Activated CD4-positive, alpha-beta T cell treated with anti-CD3 and anti-CD28 coated beads for 24 hours (primary cell): ENCODE measurements around the gene TRIM46.
A peak's percentile ranks its signal among the peaks of the same experiment; 100 is the strongest.
"Not testable (repeated sequence)": the region's sequence is repeated elsewhere in the genome, so short reads cannot be mapped to it uniquely, and the experiment has no call there.

Experiments used
- DNase-seq, 2 donors: peaks; one replicate each; pipeline ENCODE4 v3.0.0-alpha.2; 2020; ENCODE audit warnings: low read depth in 2 of 2

The TRIM46 gene

GRCh38 chr1:155186067-155186793 lies 12.6 kb downstream of the TRIM46 start:
- DNase-seq = no peak

GRCh38 chr1:155186794-155187455 lies 13.3 kb downstream of the TRIM46 start:
- no peak for DNase-seq

DNA sequence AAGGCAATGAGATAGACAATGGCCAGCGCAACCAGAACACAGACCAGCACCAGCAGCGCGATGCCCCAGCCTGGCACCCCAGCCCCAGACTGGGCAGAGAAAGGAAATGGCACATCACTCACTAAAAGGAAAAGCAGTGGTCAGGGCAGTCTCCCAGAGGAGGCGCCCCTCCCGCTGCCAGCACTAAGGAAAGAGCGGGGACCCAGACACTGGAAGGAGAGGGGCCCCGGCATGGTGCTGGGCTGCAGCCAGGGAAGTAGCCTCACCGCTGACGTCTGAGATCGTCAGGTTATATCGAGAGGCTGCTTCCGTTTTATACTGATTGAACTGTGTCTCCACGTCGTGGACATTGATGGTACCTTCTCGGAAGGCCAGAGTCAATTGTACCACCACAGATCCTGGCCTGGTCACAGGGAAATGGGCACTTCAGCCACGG lies 13.8 kb downstream of the TRIM46 start:
- DNase-seq = no peak

GRCh38 chr1:155188268-155188667 lies 14.6 kb downstream of the TRIM46 start:
- no peak for DNase-seq

DNA sequence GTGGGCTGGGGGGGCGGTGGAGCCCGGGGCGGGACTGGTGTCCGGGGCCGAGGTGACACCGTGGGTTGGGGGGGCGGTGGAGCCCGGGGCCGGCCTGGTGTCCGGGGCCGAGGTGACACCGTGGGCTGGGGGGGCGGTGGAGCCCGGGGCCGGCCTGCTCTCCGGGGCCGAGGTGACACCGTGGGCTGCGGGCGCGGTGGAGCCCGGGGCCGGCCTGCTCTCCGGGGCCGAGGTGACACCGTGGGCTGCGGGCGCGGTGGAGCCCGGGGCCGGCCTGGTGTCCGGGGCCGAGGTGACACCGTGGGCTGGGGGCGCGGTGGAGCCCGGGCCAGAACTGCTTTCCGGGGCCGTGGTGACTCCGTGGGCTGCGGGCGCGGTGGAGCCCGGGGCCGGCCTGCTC lies 16.3 kb downstream of the TRIM46 start:
- DNase-seq = not testable (repeated sequence)

GRCh38 chr1:155191904-155192303 lies 18.3 kb downstream of the TRIM46 start:
- no peak for DNase-seq

DNA sequence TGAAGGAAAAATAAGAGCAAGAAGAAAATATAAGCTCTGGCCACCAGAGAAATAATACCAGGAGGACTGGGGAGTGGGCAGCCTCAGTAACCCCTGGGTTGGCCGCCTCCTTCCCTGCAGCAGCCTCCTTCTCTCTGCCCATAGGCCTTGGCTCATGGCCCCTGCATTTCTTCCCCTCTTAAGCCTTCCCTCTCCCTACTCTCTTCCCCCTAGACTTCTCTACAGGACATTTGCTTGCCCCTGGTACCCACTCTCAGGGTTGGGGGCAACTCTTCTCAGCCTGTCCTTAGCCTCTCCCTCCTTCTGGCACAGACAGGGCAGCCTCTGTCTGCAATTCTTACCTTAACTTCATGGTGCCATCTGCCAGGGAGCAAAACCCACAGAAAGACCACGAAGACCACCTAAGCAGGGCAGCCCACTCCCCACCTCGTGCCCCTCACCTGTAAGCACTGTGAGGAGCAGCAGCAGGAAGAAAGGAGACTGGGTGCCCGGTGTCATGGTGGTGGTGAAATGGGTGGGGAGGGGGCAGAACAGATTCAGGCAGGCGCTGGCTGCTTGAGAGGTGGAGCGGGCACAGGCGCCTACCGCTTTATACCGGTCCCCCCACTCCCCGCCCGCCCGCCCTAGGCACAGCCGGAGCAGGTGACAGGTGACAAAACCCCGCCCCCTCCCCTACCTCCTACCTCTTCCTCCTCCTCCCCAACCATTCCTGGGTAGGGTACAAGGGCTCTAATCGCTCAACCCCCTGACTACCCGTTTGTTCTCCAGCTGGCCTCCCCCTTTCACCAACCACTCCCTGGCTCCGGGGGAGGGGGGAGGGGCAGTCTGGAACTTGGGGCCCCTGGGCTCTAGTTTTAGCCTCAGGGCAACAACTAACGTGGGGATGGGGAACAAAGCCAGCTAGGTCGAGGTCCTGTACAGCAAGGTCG lies 19.0 kb downstream of the TRIM46 start:
- DNase-seq = no peak

- DNase-seq = peak; percentile 63 to 81
These were observed 19.8 kb downstream of the TRIM46 start for GRCh38 chr1:155193275-155193990.

GRCh38 chr1:155193991-155194240 lies 20.3 kb downstream of the TRIM46 start:
- not testable (repeated sequence) for DNase-seq

- DNase-seq = no peak
These were observed 21.8 kb downstream of the TRIM46 start for GRCh38 chr1:155195201-155196102.

GRCh38 chr1:155196103-155196892 lies 22.6 kb downstream of the TRIM46 start:
- DNase-seq = no peak

- no peak for DNase-seq
These were observed 23.4 kb downstream of the TRIM46 start for GRCh38 chr1:155196893-155197638.

DNA sequence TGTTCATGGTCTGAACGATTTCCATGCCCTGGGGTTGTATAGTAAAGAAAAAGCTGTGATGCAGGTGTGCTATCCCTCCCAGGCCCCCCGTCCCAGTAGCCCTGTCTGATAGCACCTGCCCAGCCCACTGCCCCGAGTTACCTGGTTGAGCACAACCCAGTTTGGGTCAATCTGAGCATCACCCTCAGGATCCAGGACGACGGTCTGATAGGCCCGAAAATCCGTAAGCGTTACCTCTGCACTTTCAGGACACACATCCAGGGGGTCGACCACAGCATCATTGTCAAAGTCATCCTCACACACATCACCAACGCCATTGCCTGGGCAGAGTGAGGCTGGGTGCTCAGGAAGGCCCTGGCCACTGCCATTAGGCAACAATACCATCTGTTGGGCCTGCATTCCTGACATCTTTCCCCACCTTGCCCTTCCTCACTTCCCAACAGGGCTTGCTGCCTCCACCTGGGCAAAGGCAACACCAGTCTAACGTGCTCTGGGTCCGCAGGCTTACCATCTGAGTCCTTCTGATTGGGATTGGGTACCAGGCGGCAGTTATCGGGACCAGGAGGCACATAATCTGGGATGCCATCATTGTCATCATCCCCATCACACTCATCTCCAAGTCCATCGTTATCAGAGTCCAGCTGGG lies 24.4 kb downstream of the TRIM46 start:
- no peak for DNase-seq

DNA sequence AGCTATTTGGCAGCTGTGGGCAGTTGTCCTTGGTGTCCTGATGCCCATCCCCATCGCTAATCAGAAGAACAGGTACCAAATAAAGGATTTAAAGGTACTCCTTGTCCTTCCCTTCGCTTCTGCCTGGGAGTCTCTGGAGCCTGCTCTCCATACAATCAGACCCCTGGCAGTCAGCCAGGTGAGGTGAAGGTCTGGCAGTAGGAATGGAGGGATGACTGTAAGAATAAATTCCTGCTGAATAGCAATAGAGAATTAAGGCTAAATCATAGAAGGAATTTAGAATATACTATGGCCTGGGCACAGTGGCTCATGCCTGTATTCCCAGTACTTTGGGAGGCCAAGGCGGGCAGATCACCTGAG lies 24.9 kb downstream of the TRIM46 start:
- DNase-seq = no peak

DNA sequence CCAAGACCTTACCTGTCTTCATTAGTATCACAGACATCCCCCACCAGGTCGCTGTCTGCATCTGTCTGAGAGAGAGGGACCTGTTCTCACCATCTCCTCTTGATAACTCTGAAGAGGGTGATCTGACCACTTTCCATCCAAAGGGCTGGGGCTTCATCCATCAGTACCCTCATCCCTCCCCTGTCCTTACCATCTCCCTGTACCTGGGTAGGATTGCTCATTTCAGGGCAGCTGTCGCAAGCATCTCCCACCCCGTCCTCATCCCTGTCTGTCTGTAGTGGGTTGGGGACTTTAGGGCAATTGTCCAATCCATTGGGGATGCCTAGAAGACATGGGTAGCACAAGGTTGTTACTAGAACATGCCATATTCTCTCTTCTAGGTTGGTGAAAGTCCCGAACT lies 26.1 kb downstream of the TRIM46 start:
- DNase-seq = no peak

DNA sequence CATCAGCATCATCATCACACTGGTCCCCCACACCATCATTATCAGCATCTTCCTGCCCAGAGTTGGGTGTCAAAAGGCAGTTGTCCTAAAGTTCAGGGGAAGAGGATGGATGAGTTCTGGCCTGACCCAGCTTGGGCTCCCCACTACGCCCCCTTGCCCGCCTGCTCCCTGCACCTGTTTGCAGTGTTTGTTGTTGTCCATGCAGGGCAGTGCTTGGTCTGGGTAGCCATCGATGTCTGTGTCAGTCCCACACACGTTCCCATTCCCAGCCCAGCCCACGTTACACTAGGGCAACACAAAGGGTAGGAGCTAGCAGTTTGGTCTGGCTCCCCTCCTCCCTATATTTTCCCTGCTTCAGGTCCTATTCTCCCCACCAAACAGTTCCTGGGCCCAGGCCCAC lies 27.3 kb downstream of the TRIM46 start:
- DNase-seq = no peak

DNA sequence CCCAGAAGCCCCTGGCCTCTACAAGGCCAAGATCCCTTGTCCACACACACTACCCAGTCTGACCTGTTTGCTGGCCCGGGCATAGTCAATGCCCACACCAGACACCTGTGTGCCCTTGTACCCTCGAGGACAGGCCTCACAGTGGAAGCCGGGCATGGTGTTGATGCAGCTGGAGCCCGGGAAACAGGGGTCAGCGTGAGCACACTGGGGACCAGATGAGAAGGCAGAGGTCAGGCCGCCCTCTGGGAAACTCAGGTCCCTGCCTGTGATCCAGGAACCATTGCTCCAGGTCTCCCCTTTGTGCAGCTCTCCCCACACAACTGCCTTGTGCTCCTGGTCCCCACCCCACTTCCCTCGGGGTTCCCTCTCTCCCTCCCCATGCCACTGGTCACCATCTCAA lies 28.5 kb downstream of the TRIM46 start:
- DNase-seq = no peak

GRCh38 chr1:155202731-155203515 lies 29.3 kb downstream of the TRIM46 start:
- DNase-seq = no peak
